IMR-90 (cell line): Measurements from ENCODE around the gene SNX5. TPM values are rescaled to one million over a fixed set of nuclear protein-coding genes. Genes with fewer than 3 reads are reported as not detected.

ENCODE experiments used
- ATAC-seq: fragments of 200-7000 bp; cut with Tn5 transposase; 2 replicates; pipeline ENCODE4 v1.9.1; 2020; ENCODE audit warnings: low read depth, mild to moderate bottlenecking, moderate library complexity
- BruUV-seq: library from RNA; stranded (reverse); fragments of 400-500 nt; replicated peaks from 2 replicates; lab custom pipeline; 2021; lab: Mats Ljungman, UMichigan
- CTCF ChIA-PET: fragments of 300-600 bp; formaldehyde crosslinking; extraction: SDS; loops from one replicate; lab custom pipeline; 2021; ENCODE audit warnings: antibody characterized with exemption; lab: Yijun Ruan, JAX
- POLR2A ChIA-PET: fragments of 300-600 bp; sonication (Branson Sonifier 250); formaldehyde crosslinking; loops from one replicate; lab custom pipeline; 2022; ENCODE audit warnings: antibody characterized with exemption; ENCODE audit not compliant: unreplicated experiment; lab: Charles Lee
- DNase-seq: peaks from one replicate; pipeline ENCODE4 v3.0.0; 2013
- H2AFZ ChIP-seq: replicated peaks from 2 replicates; pipeline ENCODE3; 2013; ENCODE audit warnings: low read length, mild to moderate bottlenecking; ENCODE audit not compliant: poor library complexity
- H2AK5ac ChIP-seq: 2 replicates; pipeline ENCODE4 v1.6.1; 2013; ENCODE audit warnings: low read depth, low read length, inconsistent platforms
- H2AK9ac ChIP-seq: replicated peaks from 2 replicates; pipeline ENCODE3; 2013; ENCODE audit warnings: mild to moderate bottlenecking, low read depth, low read length, moderate library complexity; ENCODE audit not compliant: poor library complexity
- H2BK120ac ChIP-seq: 2 replicates; pipeline ENCODE4 v1.6.1; 2013; ENCODE audit warnings: low read depth, low read length, inconsistent platforms
- H2BK15ac ChIP-seq: 3 replicates; pipeline ENCODE4 v1.6.1; 2013; ENCODE audit warnings: low read depth, low read length, inconsistent platforms
- H2BK20ac ChIP-seq: 2 replicates; pipeline ENCODE4 v1.6.1; 2013; ENCODE audit warnings: low read depth, mild to moderate bottlenecking, inconsistent platforms, low read length, moderate library complexity
- H2BK5ac ChIP-seq: 2 replicates; pipeline ENCODE4 v1.6.1; 2013; ENCODE audit warnings: mild to moderate bottlenecking, low read depth, low read length, inconsistent platforms; ENCODE audit not compliant: poor library complexity, severe bottlenecking
- H3K14ac ChIP-seq: replicated peaks from 2 replicates; pipeline ENCODE4 v1.6.1; 2013; ENCODE audit warnings: low read depth, low read length, inconsistent platforms
- H3K18ac ChIP-seq: 2 replicates; pipeline ENCODE4 v1.6.1; 2013; ENCODE audit warnings: low read depth, low read length, control low read depth
- H3K23ac ChIP-seq: 2 replicates; pipeline ENCODE4 v1.6.1; 2013; ENCODE audit warnings: low read depth, low read length, inconsistent platforms
- H3K27ac ChIP-seq: 2 replicates; pipeline ENCODE4 v1.5.1; 2013; ENCODE audit warnings: mild to moderate bottlenecking, control low read depth, low read length; ENCODE audit not compliant: insufficient read depth
- H3K27me3 ChIP-seq: 2 replicates; pipeline ENCODE4 v1.6.1; 2013; ENCODE audit warnings: low read length; ENCODE audit not compliant: control insufficient read depth, insufficient read depth
- H3K36me3 ChIP-seq: 2 replicates; pipeline ENCODE4 v1.6.1; 2013; ENCODE audit warnings: low read length, mixed read lengths; ENCODE audit not compliant: control insufficient read depth, insufficient read depth
- H3K4ac ChIP-seq: 2 replicates; pipeline ENCODE4 v1.6.1; 2013; ENCODE audit warnings: low read depth, low read length, inconsistent platforms
- H3K4me1 ChIP-seq: 2 replicates; pipeline ENCODE4 v1.6.1; 2013; ENCODE audit warnings: low read length, mixed read lengths; ENCODE audit not compliant: control insufficient read depth, insufficient read depth
- H3K4me2 ChIP-seq: 2 replicates; pipeline ENCODE4 v1.6.1; 2013; ENCODE audit warnings: low read depth, mild to moderate bottlenecking, control low read depth, low read length, moderate library complexity
- H3K4me3 ChIP-seq: 2 replicates; pipeline ENCODE4 v1.5.1; 2013; ENCODE audit warnings: low read depth, mild to moderate bottlenecking, control low read depth, low read length, moderate library complexity; ENCODE audit not compliant: insufficient read depth
- H3K56ac ChIP-seq: 2 replicates; pipeline ENCODE4 v1.6.1; 2013; ENCODE audit warnings: low read length, inconsistent platforms; ENCODE audit not compliant: insufficient read depth; ENCODE audit errors: extremely low read depth
- H3K79me1 ChIP-seq, 2 experiments: 2 replicates each; pipeline ENCODE4 v1.6.1; 2013; ENCODE audit warnings: low read length in 2 of 2, inconsistent platforms in 1 of 2, low read depth in 1 of 2
- H3K9ac ChIP-seq: 2 replicates; pipeline ENCODE4 v1.6.1; 2013; ENCODE audit warnings: low read depth, low read length, control low read depth
- H3K9me1 ChIP-seq: 2 replicates; pipeline ENCODE4 v1.6.1; 2013; ENCODE audit warnings: low read length, inconsistent platforms; ENCODE audit not compliant: insufficient read depth
- H3K9me3 ChIP-seq: 2 replicates; pipeline ENCODE4 v1.6.1; 2013; ENCODE audit warnings: low read length; ENCODE audit not compliant: control insufficient read depth, insufficient read depth
- H4K20me1 ChIP-seq: 2 replicates; pipeline ENCODE4 v1.6.1; 2013; ENCODE audit warnings: low read length, inconsistent platforms; ENCODE audit not compliant: insufficient read depth
- H4K5ac ChIP-seq: 2 replicates; pipeline ENCODE4 v1.6.1; 2013; ENCODE audit warnings: mild to moderate bottlenecking, low read depth, low read length, control low read depth
- H4K8ac ChIP-seq, 2 experiments: 2 replicates each; pipeline ENCODE4 v1.6.1; 2013; ENCODE audit warnings: low read depth in 2 of 2, low read length in 2 of 2, control low read depth in 1 of 2, inconsistent platforms in 1 of 2
- H4K91ac ChIP-seq: 2 replicates; pipeline ENCODE4 v1.6.1; 2013; ENCODE audit warnings: low read depth, low read length, inconsistent platforms; ENCODE audit not compliant: insufficient read depth
- ELK1 ChIP-seq: fragments of 150-350 bp; IDR thresholded peaks from 2 replicates; pipeline ENCODE4 v1.6.1; 2016; ENCODE audit warnings: low read depth, mild to moderate bottlenecking, low read length, moderate library complexity, borderline replicate concordance
- MAZ ChIP-seq: IDR thresholded peaks from 2 replicates; pipeline ENCODE4 v1.6.1; 2012; ENCODE audit warnings: low read depth, mild to moderate bottlenecking, low read length, improper control_type of control experiment, moderate library complexity, borderline replicate concordance
- MXI1 ChIP-seq: IDR thresholded peaks from 2 replicates; pipeline ENCODE4 v1.6.1; 2012; ENCODE audit warnings: low read depth, mild to moderate bottlenecking, low read length, moderate library complexity, borderline replicate concordance
- WGBS, 2 experiments: methylation state at CpG; one replicate each; pipeline versions ENCODE4 v1.1.5 to v1.1.7; 2013; ENCODE audit warnings: missing lambda C conversion rate in 2 of 2; ENCODE audit not compliant: insufficient read length in 1 of 2; ENCODE audit errors: extremely low coverage in 2 of 2; 5-methylcytosine and 5-hydroxymethylcytosine counted together
- dilution Hi-C: fragments of 300-500 bp; cut with HindIII; formaldehyde crosslinking; loops from one replicate; pipeline ENCODE4 v1.14.3; 2018; ENCODE audit warnings: low sequenced_read_pairs; ENCODE audit not compliant: unreplicated experiment
- in situ Hi-C: fragments of 300-500 bp; cut with MboI; formaldehyde crosslinking; loops from 3 replicates; pipeline ENCODE4 v1.14.3; 2019; ENCODE audit warnings: low sequenced_read_pairs, inconsistent platforms, mixed read lengths
- intact Hi-C: fragments of 100-400 bp; cut with micrococcal nuclease; formaldehyde crosslinking; loops from 2 replicates; pipeline ENCODE4 v1.10.0; 2022
- polyA plus RNA-seq, 3 experiments: library from polyadenylated mRNA; depleted of rRNA; stranded (reverse); fragments of >200 nt; gene quantifications; 2 replicates each; pipeline ENCODE4 v1.2.3, GENCODE V29; 2012; ENCODE audit warnings: low replicate concordance in 1 of 3
- total RNA-seq: library from RNA; depleted of rRNA; stranded (reverse); fragments of >200 nt; gene quantifications from 2 replicates; pipeline ENCODE4 v1.2.3, GENCODE V29; 2012

Gene SNX5
- total and polyA plus RNA-seq, 2 of the 4 experiments (the other 2 are of a cell fraction) = 65.4 to 92.8 TPM

GRCh38 chr20:17902531-17903083 lies 66.0 kb downstream of the SNX5 start:
- H3K79me1 ChIP-seq = no peaks in the 10 kb centered on the region
- no peaks in the 10 kb centered on the region for H4K20me1 ChIP-seq
- H3K4ac ChIP-seq = no peak overlapping the region
- no peak overlapping the region for H3K9ac ChIP-seq
- in situ Hi-C loops = no loop called here
- no peak overlapping the region for H2AK5ac ChIP-seq
- no peak overlapping the region for H3K14ac ChIP-seq
- H2AK9ac ChIP-seq = no peak overlapping the region
- H4K91ac ChIP-seq = no peak overlapping the region
- H3K4me2 ChIP-seq = no peak overlapping the region
- no peaks in the 10 kb centered on the region for H3K36me3 ChIP-seq
- TF ChIP-seq MXI1 = no peak
- TF ChIP-seq ELK1 = no peak
- no peak for TF ChIP-seq MAZ
- H3K27ac ChIP-seq = no peak overlapping the region
- dilution Hi-C loops = no loop called here
- 78% methylated on average over 1 of the region's 4 CpGs; no CpG with 5 or more reads in 1 of the 2 experiments for WGBS, 2 experiments
- H2BK20ac ChIP-seq = no peak overlapping the region
- H3K27me3 ChIP-seq = no peaks in the 10 kb centered on the region
- BruUV-seq = no TSS peak
- H3K4me3 ChIP-seq = no peak overlapping the region
- H3K56ac ChIP-seq = no peak overlapping the region
- H2BK5ac ChIP-seq = no peak overlapping the region
- no peak overlapping the region for H3K18ac ChIP-seq
- no peak overlapping the region for H3K23ac ChIP-seq
- ChIA-PET POLR2A (interaction anchor here (0.6 kb wide), 2 partner anchors 68 to 93 kb away, joined by 4 read pairs; no protein-coding TSS in a partner anchor), CTCF (interaction anchor here (0.5 kb wide), 1 partner anchor 225 kb away, joined by 3 read pairs; no protein-coding TSS in a partner anchor)
- ATAC-seq (no peak), DNase-seq (no peak)
- no peak overlapping the region for H2BK15ac ChIP-seq
- H3K9me1 ChIP-seq = no peaks in the 10 kb centered on the region
- no peak overlapping the region for H2BK120ac ChIP-seq
- H4K8ac ChIP-seq = no peak overlapping the region
- H3K4me1 ChIP-seq = no peaks in the 10 kb centered on the region
- no peak overlapping the region for H4K5ac ChIP-seq
- no peaks in the 10 kb centered on the region for H3K9me3 ChIP-seq
- H2AFZ ChIP-seq = no peak overlapping the region
- intact Hi-C loops = no loop called here
